IMR-90 (cell line): Measurements from ENCODE around the gene HOXC12. TPM values are rescaled to one million over a fixed set of nuclear protein-coding genes. Genes with fewer than 3 reads are reported as not detected.

Experiments
- ATAC-seq: fragments of 200-7000 bp; cut with Tn5 transposase; 2 replicates; pipeline ENCODE4 v1.9.1; 2020; ENCODE audit warnings: low read depth, mild to moderate bottlenecking, moderate library complexity
- BruUV-seq: library from RNA; stranded (reverse); fragments of 400-500 nt; replicated peaks from 2 replicates; lab custom pipeline; 2021; lab: Mats Ljungman, UMichigan
- CTCF ChIA-PET: fragments of 300-600 bp; formaldehyde crosslinking; extraction: SDS; loops from one replicate; lab custom pipeline; 2021; ENCODE audit warnings: antibody characterized with exemption; lab: Yijun Ruan, JAX
- POLR2A ChIA-PET: fragments of 300-600 bp; sonication (Branson Sonifier 250); formaldehyde crosslinking; loops from one replicate; lab custom pipeline; 2022; ENCODE audit warnings: antibody characterized with exemption; ENCODE audit not compliant: unreplicated experiment; lab: Charles Lee
- DNase-seq: peaks from one replicate; pipeline ENCODE4 v3.0.0; 2013
- H2AFZ ChIP-seq: replicated peaks from 2 replicates; pipeline ENCODE3; 2013; ENCODE audit warnings: low read length, mild to moderate bottlenecking; ENCODE audit not compliant: poor library complexity
- H2AK5ac ChIP-seq: 2 replicates; pipeline ENCODE4 v1.6.1; 2013; ENCODE audit warnings: low read depth, low read length, inconsistent platforms
- H2AK9ac ChIP-seq: replicated peaks from 2 replicates; pipeline ENCODE3; 2013; ENCODE audit warnings: mild to moderate bottlenecking, low read depth, low read length, moderate library complexity; ENCODE audit not compliant: poor library complexity
- H2BK120ac ChIP-seq: 2 replicates; pipeline ENCODE4 v1.6.1; 2013; ENCODE audit warnings: low read depth, low read length, inconsistent platforms
- H2BK15ac ChIP-seq: 3 replicates; pipeline ENCODE4 v1.6.1; 2013; ENCODE audit warnings: low read depth, low read length, inconsistent platforms
- H2BK20ac ChIP-seq: 2 replicates; pipeline ENCODE4 v1.6.1; 2013; ENCODE audit warnings: low read depth, mild to moderate bottlenecking, inconsistent platforms, low read length, moderate library complexity
- H2BK5ac ChIP-seq: 2 replicates; pipeline ENCODE4 v1.6.1; 2013; ENCODE audit warnings: mild to moderate bottlenecking, low read depth, low read length, inconsistent platforms; ENCODE audit not compliant: poor library complexity, severe bottlenecking
- H3K14ac ChIP-seq: replicated peaks from 2 replicates; pipeline ENCODE4 v1.6.1; 2013; ENCODE audit warnings: low read depth, low read length, inconsistent platforms
- H3K18ac ChIP-seq: 2 replicates; pipeline ENCODE4 v1.6.1; 2013; ENCODE audit warnings: low read depth, low read length, control low read depth
- H3K23ac ChIP-seq: 2 replicates; pipeline ENCODE4 v1.6.1; 2013; ENCODE audit warnings: low read depth, low read length, inconsistent platforms
- H3K27ac ChIP-seq: 2 replicates; pipeline ENCODE4 v1.5.1; 2013; ENCODE audit warnings: mild to moderate bottlenecking, control low read depth, low read length; ENCODE audit not compliant: insufficient read depth
- H3K27me3 ChIP-seq: 2 replicates; pipeline ENCODE4 v1.6.1; 2013; ENCODE audit warnings: low read length; ENCODE audit not compliant: control insufficient read depth, insufficient read depth
- H3K36me3 ChIP-seq: 2 replicates; pipeline ENCODE4 v1.6.1; 2013; ENCODE audit warnings: low read length, mixed read lengths; ENCODE audit not compliant: control insufficient read depth, insufficient read depth
- H3K4ac ChIP-seq: 2 replicates; pipeline ENCODE4 v1.6.1; 2013; ENCODE audit warnings: low read depth, low read length, inconsistent platforms
- H3K4me1 ChIP-seq: 2 replicates; pipeline ENCODE4 v1.6.1; 2013; ENCODE audit warnings: low read length, mixed read lengths; ENCODE audit not compliant: control insufficient read depth, insufficient read depth
- H3K4me2 ChIP-seq: 2 replicates; pipeline ENCODE4 v1.6.1; 2013; ENCODE audit warnings: low read depth, mild to moderate bottlenecking, control low read depth, low read length, moderate library complexity
- H3K4me3 ChIP-seq: 2 replicates; pipeline ENCODE4 v1.5.1; 2013; ENCODE audit warnings: low read depth, mild to moderate bottlenecking, control low read depth, low read length, moderate library complexity; ENCODE audit not compliant: insufficient read depth
- H3K56ac ChIP-seq: 2 replicates; pipeline ENCODE4 v1.6.1; 2013; ENCODE audit warnings: low read length, inconsistent platforms; ENCODE audit not compliant: insufficient read depth; ENCODE audit errors: extremely low read depth
- H3K79me1 ChIP-seq, 2 experiments: 2 replicates each; pipeline ENCODE4 v1.6.1; 2013; ENCODE audit warnings: low read length in 2 of 2, inconsistent platforms in 1 of 2, low read depth in 1 of 2
- H3K9ac ChIP-seq: 2 replicates; pipeline ENCODE4 v1.6.1; 2013; ENCODE audit warnings: low read depth, low read length, control low read depth
- H3K9me1 ChIP-seq: 2 replicates; pipeline ENCODE4 v1.6.1; 2013; ENCODE audit warnings: low read length, inconsistent platforms; ENCODE audit not compliant: insufficient read depth
- H3K9me3 ChIP-seq: 2 replicates; pipeline ENCODE4 v1.6.1; 2013; ENCODE audit warnings: low read length; ENCODE audit not compliant: control insufficient read depth, insufficient read depth
- H4K20me1 ChIP-seq: 2 replicates; pipeline ENCODE4 v1.6.1; 2013; ENCODE audit warnings: low read length, inconsistent platforms; ENCODE audit not compliant: insufficient read depth
- H4K5ac ChIP-seq: 2 replicates; pipeline ENCODE4 v1.6.1; 2013; ENCODE audit warnings: mild to moderate bottlenecking, low read depth, low read length, control low read depth
- H4K8ac ChIP-seq, 2 experiments: 2 replicates each; pipeline ENCODE4 v1.6.1; 2013; ENCODE audit warnings: low read depth in 2 of 2, low read length in 2 of 2, control low read depth in 1 of 2, inconsistent platforms in 1 of 2
- H4K91ac ChIP-seq: 2 replicates; pipeline ENCODE4 v1.6.1; 2013; ENCODE audit warnings: low read depth, low read length, inconsistent platforms; ENCODE audit not compliant: insufficient read depth
- BHLHE40 ChIP-seq: fragments of 150-350 bp; IDR thresholded peaks from 2 replicates; pipeline ENCODE4 v1.6.1; 2016; ENCODE audit warnings: mild to moderate bottlenecking, low read depth, low read length
- CEBPB ChIP-seq: IDR thresholded peaks from 2 replicates; pipeline ENCODE4 v1.6.1; 2012; ENCODE audit warnings: low read depth, low read length, improper control_type of control experiment
- CHD1 ChIP-seq: IDR thresholded peaks from 2 replicates; pipeline ENCODE4 v1.6.1; 2012; ENCODE audit warnings: low read depth, low read length, improper control_type of control experiment
- CTCF ChIP-seq: conservative IDR thresholded peaks from 2 replicates; pipeline ENCODE4 v1.5.1; 2012; ENCODE audit warnings: mild to moderate bottlenecking, low read depth, low read length, improper control_type of control experiment
- FOS ChIP-seq: fragments of 150-350 bp; IDR thresholded peaks from 2 replicates; pipeline ENCODE4 v1.6.1; 2016; ENCODE audit warnings: low read depth, low read length
- MAZ ChIP-seq: IDR thresholded peaks from 2 replicates; pipeline ENCODE4 v1.6.1; 2012; ENCODE audit warnings: low read depth, mild to moderate bottlenecking, low read length, improper control_type of control experiment, moderate library complexity, borderline replicate concordance
- MXI1 ChIP-seq: IDR thresholded peaks from 2 replicates; pipeline ENCODE4 v1.6.1; 2012; ENCODE audit warnings: low read depth, mild to moderate bottlenecking, low read length, moderate library complexity, borderline replicate concordance
- POLR2A ChIP-seq: IDR thresholded peaks from 2 replicates; pipeline ENCODE4 v1.6.1; 2012; ENCODE audit warnings: mild to moderate bottlenecking, low read depth, low read length
- RCOR1 ChIP-seq: IDR thresholded peaks from 2 replicates; pipeline ENCODE4 v1.6.1; 2012; ENCODE audit warnings: mild to moderate bottlenecking, low read length, improper control_type of control experiment; ENCODE audit not compliant: insufficient replicate concordance
- RFX5 ChIP-seq: IDR thresholded peaks from 2 replicates; pipeline ENCODE4 v1.8.0; 2012; ENCODE audit warnings: low read depth, mild to moderate bottlenecking, low read length, moderate library complexity
- USF2 ChIP-seq: fragments of 150-350 bp; IDR thresholded peaks from 2 replicates; pipeline ENCODE4 v1.6.1; 2017; ENCODE audit warnings: mild to moderate bottlenecking, antibody characterized with exemption, low read length, low read depth
- WGBS, 2 experiments: methylation state at CpG; one replicate each; pipeline versions ENCODE4 v1.1.5 to v1.1.7; 2013; ENCODE audit warnings: missing lambda C conversion rate in 2 of 2; ENCODE audit not compliant: insufficient read length in 1 of 2; ENCODE audit errors: extremely low coverage in 2 of 2; 5-methylcytosine and 5-hydroxymethylcytosine counted together
- dilution Hi-C: fragments of 300-500 bp; cut with HindIII; formaldehyde crosslinking; loops from one replicate; pipeline ENCODE4 v1.14.3; 2018; ENCODE audit warnings: low sequenced_read_pairs; ENCODE audit not compliant: unreplicated experiment
- in situ Hi-C: fragments of 300-500 bp; cut with MboI; formaldehyde crosslinking; loops from 3 replicates; pipeline ENCODE4 v1.14.3; 2019; ENCODE audit warnings: low sequenced_read_pairs, inconsistent platforms, mixed read lengths
- intact Hi-C: fragments of 100-400 bp; cut with micrococcal nuclease; formaldehyde crosslinking; loops from 2 replicates; pipeline ENCODE4 v1.10.0; 2022
- polyA plus RNA-seq, 3 experiments: library from polyadenylated mRNA; depleted of rRNA; stranded (reverse); fragments of >200 nt; gene quantifications; 2 replicates each; pipeline ENCODE4 v1.2.3, GENCODE V29; 2012; ENCODE audit warnings: low replicate concordance in 1 of 3
- total RNA-seq: library from RNA; depleted of rRNA; stranded (reverse); fragments of >200 nt; gene quantifications from 2 replicates; pipeline ENCODE4 v1.2.3, GENCODE V29; 2012
- TF ChIP-seq, protein P1 (sequence below): fragments of 150-350 bp; IDR thresholded peaks from 2 replicates; pipeline ENCODE4 v1.6.1; 2016; ENCODE audit warnings: low read depth, mild to moderate bottlenecking, low read length, moderate library complexity, borderline replicate concordance

Gene HOXC12
- total and polyA plus RNA-seq, 2 of the 4 experiments (the other 2 are of a cell fraction) = not detected

- no peak for TF ChIP-seq MXI1
- no peak for TF ChIP-seq CHD1
- TF ChIP-seq RCOR1 = no peak
- no peak for TF ChIP-seq MAZ
- no peak for TF ChIP-seq CEBPB
- no peak for TF ChIP-seq FOS
- no peak for TF ChIP-seq CTCF
- TF ChIP-seq, protein P1, sequence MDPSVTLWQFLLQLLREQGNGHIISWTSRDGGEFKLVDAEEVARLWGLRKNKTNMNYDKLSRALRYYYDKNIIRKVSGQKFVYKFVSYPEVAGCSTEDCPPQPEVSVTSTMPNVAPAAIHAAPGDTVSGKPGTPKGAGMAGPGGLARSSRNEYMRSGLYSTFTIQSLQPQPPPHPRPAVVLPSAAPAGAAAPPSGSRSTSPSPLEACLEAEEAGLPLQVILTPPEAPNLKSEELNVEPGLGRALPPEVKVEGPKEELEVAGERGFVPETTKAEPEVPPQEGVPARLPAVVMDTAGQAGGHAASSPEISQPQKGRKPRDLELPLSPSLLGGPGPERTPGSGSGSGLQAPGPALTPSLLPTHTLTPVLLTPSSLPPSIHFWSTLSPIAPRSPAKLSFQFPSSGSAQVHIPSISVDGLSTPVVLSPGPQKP = no peak
- no peak for TF ChIP-seq USF2
- TF ChIP-seq BHLHE40 = no peak
- TF ChIP-seq POLR2A = no peak
- TF ChIP-seq RFX5 = no peak
- Histone ChIP-seq H3K18ac (no peak overlapping the region), H3K9me1 (no peaks in the 10 kb centered on the region), H2BK15ac (no peak overlapping the region), H4K8ac (no peak overlapping the region), H3K9ac (no peak overlapping the region), H3K4me2 (no peak overlapping the region), H2BK20ac (no peak overlapping the region), H3K23ac (no peak overlapping the region), H3K9me3 (peaks cover 5% of the 10 kb centered on the region), H3K4ac (no peak overlapping the region), H3K27me3 (peaks cover 92% of the 10 kb centered on the region), H2AK5ac (no peak overlapping the region), H2AK9ac (no peak overlapping the region), H3K27ac (no peak overlapping the region), H3K56ac (no peak overlapping the region), H3K79me1 (no peaks in the 10 kb centered on the region), H3K36me3 (no peaks in the 10 kb centered on the region), H3K14ac (no peak overlapping the region), H3K4me3 (no peak overlapping the region), H2BK5ac (no peak overlapping the region), H2BK120ac (no peak overlapping the region), H4K91ac (no peak overlapping the region), H3K4me1 (no peaks in the 10 kb centered on the region), H4K5ac (no peak overlapping the region), H2AFZ (no peak overlapping the region), H4K20me1 (no peaks in the 10 kb centered on the region)
- CTCF ChIA-PET = no interaction called here
- dilution Hi-C loops (no loop called here), intact Hi-C loops (no loop called here), in situ Hi-C loops (no loop called here)
- WGBS, 2 experiments = 0% methylated on average over 1 of the region's 4 CpGs; no CpG with 5 or more reads in 1 of the 2 experiments
- POLR2A ChIA-PET = no interaction called here
- no peak for ATAC-seq
- no peak for DNase-seq
- no TSS peak for BruUV-seq
These were observed 4.6 kb downstream of the HOXC12 start for GRCh38 chr12:53959314-53959713.
